ENCODE data around the gene KLHL29.

KLHL29 gene

GRCh38 chr2:23586741-23587306 is 201.8 kb downstream of the KLHL29 start:
- H3K27ac ChIP-seq (ENCODE audit: low read depth, low read length) = no peak overlapping the region
- H3K4me3 ChIP-seq (ENCODE audit: low read depth in 1 of 2, low read length in 2 of 2) = no peak overlapping the region
- H3K9me3 ChIP-seq (ENCODE audit: control insufficient read depth in 1 of 2, low read length in 2 of 2) = no peaks in the 10 kb centered on the region
- H3K4me1 ChIP-seq (ENCODE audit: control insufficient read depth in 1 of 2, insufficient read depth in 2 of 2, low read length in 2 of 2) = no peaks in the 10 kb centered on the region
- no peak overlapping the region for H3K9ac ChIP-seq (ENCODE audit: low read depth in 1 of 2, low read length in 2 of 2)
- H3K27me3 ChIP-seq (ENCODE audit: control insufficient read depth in 1 of 2, insufficient read depth in 2 of 2, low read length in 2 of 2) = no peaks in the 10 kb centered on the region
- no peaks in the 10 kb centered on the region for H3K36me3 ChIP-seq (ENCODE audit: control insufficient read depth in 1 of 2, insufficient read depth in 2 of 2, low read length in 2 of 2)

DNA sequence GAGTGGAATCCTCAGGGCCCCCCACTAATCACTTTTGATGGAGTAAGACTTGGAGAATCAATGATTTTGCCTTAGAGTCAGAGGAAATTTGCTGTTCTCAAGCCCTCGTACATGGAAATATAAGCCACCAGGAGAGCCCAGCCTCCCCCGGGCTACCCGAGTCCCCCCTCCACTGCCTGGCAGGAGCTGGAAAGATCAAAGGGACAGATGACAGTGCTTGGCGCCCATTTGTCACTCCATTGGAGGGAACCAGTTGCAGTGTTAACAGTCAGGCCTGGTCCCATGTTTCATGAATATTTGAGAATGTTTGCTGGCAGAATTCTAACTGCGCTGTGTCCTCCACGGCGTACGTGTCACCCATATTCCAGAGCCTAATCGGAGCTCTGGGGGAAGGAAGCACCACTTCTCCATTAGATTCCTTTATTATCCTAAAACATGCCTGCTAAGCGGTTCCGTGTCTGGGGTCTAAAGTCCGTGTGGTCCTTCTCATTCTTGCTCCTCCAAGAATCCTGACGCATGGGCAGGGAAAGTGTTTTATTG is 202.4 kb downstream of the KLHL29 start:
- H3K27me3 ChIP-seq (ENCODE audit: control insufficient read depth in 1 of 2, insufficient read depth in 2 of 2, low read length in 2 of 2) = no peaks in the 10 kb centered on the region
- no peaks in the 10 kb centered on the region for H3K36me3 ChIP-seq (ENCODE audit: control insufficient read depth in 1 of 2, insufficient read depth in 2 of 2, low read length in 2 of 2)
- no peak overlapping the region for H3K27ac ChIP-seq (ENCODE audit: low read depth, low read length)
- no peak overlapping the region for H3K9ac ChIP-seq (ENCODE audit: low read depth in 1 of 2, low read length in 2 of 2)
- no peak overlapping the region for H3K4me3 ChIP-seq (ENCODE audit: low read depth in 1 of 2, low read length in 2 of 2)
- H3K4me1 ChIP-seq (ENCODE audit: control insufficient read depth in 1 of 2, insufficient read depth in 2 of 2, low read length in 2 of 2) = no peaks in the 10 kb centered on the region
- no peaks in the 10 kb centered on the region for H3K9me3 ChIP-seq (ENCODE audit: control insufficient read depth in 1 of 2, low read length in 2 of 2)

DNA sequence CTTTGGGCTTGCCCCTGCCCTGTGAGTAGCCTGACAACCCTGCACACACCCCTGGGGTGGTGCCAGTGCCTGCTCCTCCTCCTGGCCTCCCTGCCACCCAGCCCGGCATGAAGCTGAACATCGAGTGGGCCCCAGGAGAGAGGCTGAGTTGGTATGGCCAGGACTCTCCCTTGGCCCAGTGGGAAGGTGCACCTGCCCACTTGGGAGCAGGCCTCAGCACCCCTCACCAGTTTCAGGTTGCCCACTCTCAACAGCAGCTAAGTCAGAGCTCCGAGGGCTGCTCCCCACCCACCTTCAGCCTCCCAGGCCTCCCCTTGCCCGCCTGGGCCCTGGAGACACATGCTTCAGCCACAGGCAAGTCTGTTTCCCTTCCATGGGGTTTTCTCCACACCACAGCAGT is 203.1 kb downstream of the KLHL29 start:
- no peaks in the 10 kb centered on the region for H3K9me3 ChIP-seq (ENCODE audit: control insufficient read depth in 1 of 2, low read length in 2 of 2)
- H3K4me1 ChIP-seq (ENCODE audit: control insufficient read depth in 1 of 2, insufficient read depth in 2 of 2, low read length in 2 of 2) = no peaks in the 10 kb centered on the region
- H3K4me3 ChIP-seq (ENCODE audit: low read depth in 1 of 2, low read length in 2 of 2) = no peak overlapping the region
- H3K36me3 ChIP-seq (ENCODE audit: control insufficient read depth in 1 of 2, insufficient read depth in 2 of 2, low read length in 2 of 2) = no peaks in the 10 kb centered on the region
- H3K27me3 ChIP-seq (ENCODE audit: control insufficient read depth in 1 of 2, insufficient read depth in 2 of 2, low read length in 2 of 2) = no peaks in the 10 kb centered on the region
- H3K27ac ChIP-seq (ENCODE audit: low read depth, low read length) = no peak overlapping the region
- H3K9ac ChIP-seq (ENCODE audit: low read depth in 1 of 2, low read length in 2 of 2) = no peak overlapping the region

DNA sequence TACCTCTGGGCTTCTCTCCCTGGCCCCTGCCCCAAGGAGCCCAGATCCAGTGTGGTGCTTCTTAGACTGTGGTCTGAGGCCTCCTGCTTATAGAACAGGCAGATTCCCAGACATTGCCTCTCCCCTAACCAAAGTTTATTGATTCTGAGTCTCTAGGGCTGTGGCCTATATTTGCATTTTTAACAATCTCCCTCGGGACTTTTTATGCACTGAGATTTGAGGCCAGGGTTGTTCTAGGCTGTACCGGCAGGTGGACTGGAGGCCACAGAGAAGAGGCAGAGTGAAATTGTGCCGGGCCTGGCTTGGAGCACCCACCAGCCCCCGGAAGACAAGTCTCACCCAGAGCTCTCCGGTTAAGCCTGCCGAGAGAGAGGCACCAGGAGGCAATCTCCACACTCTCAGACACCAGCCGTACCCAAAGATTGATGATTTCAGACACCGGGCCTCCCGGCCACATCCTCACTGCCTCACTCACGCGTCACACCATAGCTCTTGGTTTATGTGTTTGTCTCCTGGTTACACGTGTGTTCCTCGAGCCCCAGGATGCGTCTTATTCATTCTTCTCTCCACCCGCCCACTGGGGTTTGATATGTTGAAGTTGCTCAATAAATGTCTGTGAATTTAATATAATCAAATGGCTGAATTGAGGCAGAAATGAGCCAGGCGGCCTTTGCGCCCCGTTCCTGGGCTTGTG is 203.7 kb downstream of the KLHL29 start:
- no peaks in the 10 kb centered on the region for H3K4me1 ChIP-seq (ENCODE audit: control insufficient read depth in 1 of 2, insufficient read depth in 2 of 2, low read length in 2 of 2)
- no peak overlapping the region for H3K9ac ChIP-seq (ENCODE audit: low read depth in 1 of 2, low read length in 2 of 2)
- no peak overlapping the region for H3K27ac ChIP-seq (ENCODE audit: low read depth, low read length)

GRCh38 chr2:23589220-23589647 is 204.3 kb downstream of the KLHL29 start:
- Histone ChIP-seq H3K9ac (ENCODE audit: low read depth in 1 of 2, low read length in 2 of 2) (no peak overlapping the region), H3K9me3 (ENCODE audit: control insufficient read depth in 1 of 2, low read length in 2 of 2) (no peaks in the 10 kb centered on the region), H3K4me1 (ENCODE audit: control insufficient read depth in 1 of 2, insufficient read depth in 2 of 2, low read length in 2 of 2) (no peaks in the 10 kb centered on the region), H3K27ac (ENCODE audit: low read depth, low read length) (no peak overlapping the region), H3K4me3 (ENCODE audit: low read depth in 1 of 2, low read length in 2 of 2) (no peak overlapping the region), H3K27me3 (ENCODE audit: control insufficient read depth in 1 of 2, insufficient read depth in 2 of 2, low read length in 2 of 2) (no peaks in the 10 kb centered on the region), H3K36me3 (ENCODE audit: control insufficient read depth in 1 of 2, insufficient read depth in 2 of 2, low read length in 2 of 2) (no peaks in the 10 kb centered on the region)

More for the DNA sequence above, 203.7 kb downstream of the KLHL29 start:
- no peaks in the 10 kb centered on the region for H3K9me3 ChIP-seq (ENCODE audit: control insufficient read depth in 1 of 2, low read length in 2 of 2)
- no peaks in the 10 kb centered on the region for H3K27me3 ChIP-seq (ENCODE audit: control insufficient read depth in 1 of 2, insufficient read depth in 2 of 2, low read length in 2 of 2)
- H3K4me3 ChIP-seq (ENCODE audit: low read depth in 1 of 2, low read length in 2 of 2) = no peak overlapping the region
- H3K36me3 ChIP-seq (ENCODE audit: control insufficient read depth in 1 of 2, insufficient read depth in 2 of 2, low read length in 2 of 2) = no peaks in the 10 kb centered on the region

GRCh38 chr2:23589739-23590138 is 204.8 kb downstream of the KLHL29 start:
- Histone ChIP-seq H3K9ac (ENCODE audit: low read depth in 1 of 2, low read length in 2 of 2) (no peak overlapping the region), H3K4me3 (ENCODE audit: low read depth in 1 of 2, low read length in 2 of 2) (no peak overlapping the region), H3K4me1 (ENCODE audit: control insufficient read depth in 1 of 2, insufficient read depth in 2 of 2, low read length in 2 of 2) (no peaks in the 10 kb centered on the region), H3K27me3 (ENCODE audit: control insufficient read depth in 1 of 2, insufficient read depth in 2 of 2, low read length in 2 of 2) (no peaks in the 10 kb centered on the region), H3K9me3 (ENCODE audit: control insufficient read depth in 1 of 2, low read length in 2 of 2) (no peaks in the 10 kb centered on the region), H3K36me3 (ENCODE audit: control insufficient read depth in 1 of 2, insufficient read depth in 2 of 2, low read length in 2 of 2) (no peaks in the 10 kb centered on the region), H3K27ac (ENCODE audit: low read depth, low read length) (no peak overlapping the region)

- no peaks in the 10 kb centered on the region for H3K4me1 ChIP-seq (ENCODE audit: control insufficient read depth in 1 of 2, insufficient read depth in 2 of 2, low read length in 2 of 2)
Measured at GRCh38 chr2:23590241-23590869, 205.4 kb downstream of the KLHL29 start.

GRCh38 chr2:23591111-23591510 is 206.1 kb downstream of the KLHL29 start:
- Histone ChIP-seq H3K27ac (ENCODE audit: low read depth, low read length) (no peak overlapping the region), H3K9ac (ENCODE audit: low read depth in 1 of 2, low read length in 2 of 2) (no peak overlapping the region)

More at GRCh38 chr2:23590241-23590869, 205.4 kb downstream of the KLHL29 start:
- Histone ChIP-seq H3K27ac (ENCODE audit: low read depth, low read length) (no peak overlapping the region), H3K9ac (ENCODE audit: low read depth in 1 of 2, low read length in 2 of 2) (no peak overlapping the region), H3K36me3 (ENCODE audit: control insufficient read depth in 1 of 2, insufficient read depth in 2 of 2, low read length in 2 of 2) (no peaks in the 10 kb centered on the region), H3K9me3 (ENCODE audit: control insufficient read depth in 1 of 2, low read length in 2 of 2) (no peaks in the 10 kb centered on the region), H3K27me3 (ENCODE audit: control insufficient read depth in 1 of 2, insufficient read depth in 2 of 2, low read length in 2 of 2) (no peaks in the 10 kb centered on the region), H3K4me3 (ENCODE audit: low read depth in 1 of 2, low read length in 2 of 2) (no peak overlapping the region)

DNA sequence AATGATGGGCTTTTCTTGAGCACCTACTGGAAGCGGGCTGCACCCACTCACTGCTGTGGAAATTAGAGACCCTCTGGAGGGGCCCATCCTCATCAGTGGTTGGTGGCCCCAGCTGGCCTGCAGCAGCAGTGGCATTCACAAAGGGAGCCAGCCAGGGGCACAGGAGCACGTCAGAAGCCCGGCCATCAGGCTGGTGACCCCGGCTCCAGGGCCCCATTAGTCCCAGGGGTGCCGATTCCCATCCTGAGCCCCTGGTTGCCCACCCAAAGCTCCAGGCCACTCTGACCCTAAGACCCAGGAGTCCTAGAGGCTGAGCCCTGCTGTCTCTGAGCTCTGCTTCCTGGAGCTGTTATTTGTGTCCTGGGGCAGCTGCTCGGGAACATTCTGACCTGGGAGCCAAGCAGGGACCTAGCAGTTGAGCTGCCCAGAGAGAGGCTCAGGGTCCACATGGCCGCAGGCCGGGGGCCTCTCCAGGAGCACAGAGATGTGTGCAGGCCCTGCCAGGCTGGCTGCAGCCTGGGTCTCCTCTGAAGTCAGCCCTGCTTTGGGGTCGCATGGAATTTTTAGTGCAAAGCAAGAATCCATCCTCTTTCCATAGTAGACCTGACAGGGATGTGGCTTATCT is 207.2 kb downstream of the KLHL29 start:
- Histone ChIP-seq H3K36me3 (ENCODE audit: control insufficient read depth in 1 of 2, insufficient read depth in 2 of 2, low read length in 2 of 2) (no peaks in the 10 kb centered on the region), H3K27ac (ENCODE audit: low read depth, low read length) (no peak overlapping the region), H3K4me1 (ENCODE audit: control insufficient read depth in 1 of 2, insufficient read depth in 2 of 2, low read length in 2 of 2) (no peaks in the 10 kb centered on the region), H3K9ac (ENCODE audit: low read depth in 1 of 2, low read length in 2 of 2) (no peak overlapping the region), H3K4me3 (ENCODE audit: low read depth in 1 of 2, low read length in 2 of 2) (no peak overlapping the region), H3K9me3 (ENCODE audit: control insufficient read depth in 1 of 2, low read length in 2 of 2) (no peaks in the 10 kb centered on the region), H3K27me3 (ENCODE audit: control insufficient read depth in 1 of 2, insufficient read depth in 2 of 2, low read length in 2 of 2) (no peaks in the 10 kb centered on the region)

More at GRCh38 chr2:23591111-23591510, 206.1 kb downstream of the KLHL29 start:
- Histone ChIP-seq H3K36me3 (ENCODE audit: control insufficient read depth in 1 of 2, insufficient read depth in 2 of 2, low read length in 2 of 2) (no peaks in the 10 kb centered on the region), H3K4me3 (ENCODE audit: low read depth in 1 of 2, low read length in 2 of 2) (no peak overlapping the region), H3K9me3 (ENCODE audit: control insufficient read depth in 1 of 2, low read length in 2 of 2) (no peaks in the 10 kb centered on the region), H3K4me1 (ENCODE audit: control insufficient read depth in 1 of 2, insufficient read depth in 2 of 2, low read length in 2 of 2) (no peaks in the 10 kb centered on the region), H3K27me3 (ENCODE audit: control insufficient read depth in 1 of 2, insufficient read depth in 2 of 2, low read length in 2 of 2) (no peaks in the 10 kb centered on the region)
